Astrocyte (in vitro differentiated cells and primary cell): Measurements from ENCODE around the gene C3. TPM values are rescaled to one million over a fixed set of nuclear protein-coding genes. Genes with fewer than 3 reads are reported as not detected.

Experiments
- DNase-seq: peaks from one replicate; pipeline ENCODE4 v3.0.0-alpha.2; 2010; ENCODE audit warnings: low read depth
- FAIRE-seq: peaks from 2 replicates; lab custom pipeline; 2011; peaks lifted over from hg19 to GRCh38; lab: Jason Lieb, UNC
- H2AFZ ChIP-seq: 2 replicates; pipeline ENCODE4 v1.6.0; 2012; ENCODE audit warnings: low read depth, low read length, inconsistent platforms
- H3K27ac ChIP-seq: 2 replicates; pipeline ENCODE4 v1.5.1; 2011; ENCODE audit warnings: low read depth, low read length, inconsistent platforms
- H3K27me3 ChIP-seq: 2 replicates; pipeline ENCODE4 v1.6.0; 2011; ENCODE audit warnings: low read length, inconsistent platforms; ENCODE audit not compliant: insufficient read depth
- H3K36me3 ChIP-seq: 2 replicates; pipeline ENCODE4 v1.5.1; 2011; ENCODE audit warnings: low read length, inconsistent platforms; ENCODE audit not compliant: insufficient read depth
- H3K4me1 ChIP-seq: 2 replicates; pipeline ENCODE4 v1.5.1; 2011; ENCODE audit warnings: low read length, inconsistent platforms; ENCODE audit not compliant: insufficient read depth
- H3K4me2 ChIP-seq: 2 replicates; pipeline ENCODE4 v1.6.0; 2012; ENCODE audit warnings: low read length, inconsistent platforms
- H3K4me3 ChIP-seq: 2 replicates; pipeline ENCODE4 v1.5.1; 2011; ENCODE audit warnings: low read depth, mild to moderate bottlenecking, low read length, inconsistent platforms; ENCODE audit not compliant: insufficient read depth
- H3K79me2 ChIP-seq: 2 replicates; pipeline ENCODE4 v1.6.0; 2012; ENCODE audit warnings: mild to moderate bottlenecking, low read length, inconsistent platforms; ENCODE audit not compliant: insufficient read depth
- H3K9ac ChIP-seq: 2 replicates; pipeline ENCODE4 v1.6.0; 2012; ENCODE audit warnings: mild to moderate bottlenecking, low read length, inconsistent platforms
- H3K9me3 ChIP-seq: 2 replicates; pipeline ENCODE4 v1.5.1; 2012; ENCODE audit warnings: low read depth, mild to moderate bottlenecking, low read length, inconsistent platforms; ENCODE audit not compliant: insufficient read depth
- H4K20me1 ChIP-seq: 2 replicates; pipeline ENCODE4 v1.6.0; 2012; ENCODE audit warnings: low read length, inconsistent platforms; ENCODE audit not compliant: insufficient read depth
- H3K27ac Mint-ChIP-seq: one replicate; pipeline ENCODE4 v1.8.0; 2021; ENCODE audit warnings: mild to moderate bottlenecking, mixed read lengths; ENCODE audit not compliant: unreplicated experiment
- H3K27me3 Mint-ChIP-seq: one replicate; pipeline ENCODE4 v1.8.0; 2021; ENCODE audit warnings: low read depth, mixed read lengths; ENCODE audit not compliant: unreplicated experiment
- H3K36me3 Mint-ChIP-seq: one replicate; pipeline ENCODE4 v1.8.0; 2021; ENCODE audit warnings: low read depth, mixed read lengths; ENCODE audit not compliant: unreplicated experiment
- H3K4me1 Mint-ChIP-seq: one replicate; pipeline ENCODE4 v1.8.0; 2021; ENCODE audit warnings: low read depth, mixed read lengths; ENCODE audit not compliant: unreplicated experiment
- H3K4me3 Mint-ChIP-seq: one replicate; pipeline ENCODE4 v1.8.0; 2021; ENCODE audit warnings: mild to moderate bottlenecking, moderate library complexity, mixed read lengths; ENCODE audit not compliant: unreplicated experiment
- H3K9me3 Mint-ChIP-seq: one replicate; pipeline ENCODE4 v1.8.0; 2021; ENCODE audit warnings: mild to moderate bottlenecking, mixed read lengths; ENCODE audit not compliant: unreplicated experiment
- CTCF ChIP-seq: IDR thresholded peaks from 2 replicates; pipeline ENCODE4 v1.5.1; 2011; ENCODE audit warnings: low read depth, mild to moderate bottlenecking, inconsistent platforms, low read length, moderate library complexity; ENCODE audit not compliant: insufficient read depth
- EZH2 ChIP-seq: IDR thresholded peaks from 2 replicates; pipeline ENCODE4 v1.6.1; 2012; ENCODE audit warnings: mild to moderate bottlenecking, low read length, inconsistent platforms; ENCODE audit not compliant: insufficient read depth
- total RNA-seq: library from RNA; stranded (reverse); gene quantifications from 2 replicates; pipeline ENCODE4 v1.2.1, GENCODE V29; 2021

The C3 gene
- total RNA-seq, 1 donor from 2014 or later, result 2.4 TPM

GRCh38 chr19:6767357-6768235 is 47.1 kb upstream of the C3 start, which contains the start of gene SH2D3A:
Gene SH2D3A, minus strand, starts transcription at chr19:6767435. Its CDS starts 3,687 bp downstream, at chr19:6763748.
- peaks cover 10% of the 10 kb centered on the region for H3K27me3 ChIP-seq
- H3K79me2 ChIP-seq, result no peaks in the 10 kb centered on the region
- no peaks in the 10 kb centered on the region for H3K9me3 ChIP-seq
- no peak for FAIRE-seq
- no peak within 1 kb of the TSS for H3K27ac ChIP-seq
- no peak for TF ChIP-seq CTCF
- TF ChIP-seq EZH2, result peak; percentile 36
- H3K9ac ChIP-seq, result no peak within 1 kb of the TSS
- Mint-ChIP-seq H3K4me1 (peaks cover 12% of the 10 kb centered on the region), H3K9me3 (peaks cover 2% of the 10 kb centered on the region), H3K27me3 (peaks cover 26% of the 10 kb centered on the region), H3K36me3 (no peaks in the 10 kb centered on the region), H3K4me3 (peak within 1 kb of the TSS; percentile 79), H3K27ac (no peak within 1 kb of the TSS)
- H4K20me1 ChIP-seq, result no peaks in the 10 kb centered on the region
- H3K4me1 ChIP-seq, result peaks cover 2% of the 10 kb centered on the region
- no peak for DNase-seq
- H2AFZ ChIP-seq, result peak within 1 kb of the TSS; percentile 47
- no peak within 1 kb of the TSS for H3K4me3 ChIP-seq
- H3K36me3 ChIP-seq, result no peaks in the 10 kb centered on the region
- H3K4me2 ChIP-seq, result peak within 1 kb of the TSS; percentile 46

GRCh38 chr19:6767081-6767356 is 46.6 kb upstream of the C3 start:
- Histone ChIP-seq H3K27me3 (peaks cover 10% of the 10 kb centered on the region), H3K27ac (no peak overlapping the region), H3K4me2 (peak overlapping the region; percentile 46), H3K9ac (no peak overlapping the region), H3K4me3 (no peak overlapping the region), H3K79me2 (no peaks in the 10 kb centered on the region), H3K9me3 (no peaks in the 10 kb centered on the region), H2AFZ (peak overlapping the region; percentile 47), H4K20me1 (no peaks in the 10 kb centered on the region), H3K4me1 (peaks cover 2% of the 10 kb centered on the region), H3K36me3 (no peaks in the 10 kb centered on the region)
- no peak overlapping the region for H3K27ac Mint-ChIP-seq
- peaks cover 12% of the 10 kb centered on the region for H3K4me1 Mint-ChIP-seq
- peaks cover 2% of the 10 kb centered on the region for H3K9me3 Mint-ChIP-seq
- DNase-seq (no peak), FAIRE-seq (no peak)
- no peak for TF ChIP-seq CTCF
- no peak for TF ChIP-seq EZH2
- H3K4me3 Mint-ChIP-seq, result peak overlapping the region; percentile 79
- H3K36me3 Mint-ChIP-seq, result no peaks in the 10 kb centered on the region
- peaks cover 26% of the 10 kb centered on the region for H3K27me3 Mint-ChIP-seq
